Measurements from ENCODE around the gene LSM7. TPM values are rescaled to one million over a fixed set of nuclear protein-coding genes. Genes with fewer than 3 reads are reported as not detected.

The LSM7 gene
- total RNA-seq, 4 donors from 2014 or later, result 51.8 to 186 (median 142) TPM

- Histone ChIP-seq H3K36me3 (no peaks in the 10 kb centered on the region), H3K4me3 (no peak overlapping the region), H3K27me3 (no peaks in the 10 kb centered on the region), H3K27ac (peak overlapping the region; percentile 98 to 100), H3K4me1 (peaks cover 3 to 15% of the 10 kb centered on the region in 2 donors), H3K9me3 (no peaks in the 10 kb centered on the region)
- no peak for TF ChIP-seq CTCF (IDR thresholded peaks at IDR 0.05)
- TF ChIP-seq POLR2A (IDR thresholded peaks at IDR 0.05), result no peak
- intact Hi-C loops (cut with DNase I; ENCODE audit: low total_unique reads), result loop anchor here (5.0 to 10.0 kb wide), 2 partner anchors 37 to 119 kb away; partner anchors contain the start of genes AP3D1, PLEKHJ1 and SF3A2
- DNase-seq, result no peak
These were observed 54.1 kb downstream of the LSM7 start for GRCh38 chr19:2274185-2274711.

DNA sequence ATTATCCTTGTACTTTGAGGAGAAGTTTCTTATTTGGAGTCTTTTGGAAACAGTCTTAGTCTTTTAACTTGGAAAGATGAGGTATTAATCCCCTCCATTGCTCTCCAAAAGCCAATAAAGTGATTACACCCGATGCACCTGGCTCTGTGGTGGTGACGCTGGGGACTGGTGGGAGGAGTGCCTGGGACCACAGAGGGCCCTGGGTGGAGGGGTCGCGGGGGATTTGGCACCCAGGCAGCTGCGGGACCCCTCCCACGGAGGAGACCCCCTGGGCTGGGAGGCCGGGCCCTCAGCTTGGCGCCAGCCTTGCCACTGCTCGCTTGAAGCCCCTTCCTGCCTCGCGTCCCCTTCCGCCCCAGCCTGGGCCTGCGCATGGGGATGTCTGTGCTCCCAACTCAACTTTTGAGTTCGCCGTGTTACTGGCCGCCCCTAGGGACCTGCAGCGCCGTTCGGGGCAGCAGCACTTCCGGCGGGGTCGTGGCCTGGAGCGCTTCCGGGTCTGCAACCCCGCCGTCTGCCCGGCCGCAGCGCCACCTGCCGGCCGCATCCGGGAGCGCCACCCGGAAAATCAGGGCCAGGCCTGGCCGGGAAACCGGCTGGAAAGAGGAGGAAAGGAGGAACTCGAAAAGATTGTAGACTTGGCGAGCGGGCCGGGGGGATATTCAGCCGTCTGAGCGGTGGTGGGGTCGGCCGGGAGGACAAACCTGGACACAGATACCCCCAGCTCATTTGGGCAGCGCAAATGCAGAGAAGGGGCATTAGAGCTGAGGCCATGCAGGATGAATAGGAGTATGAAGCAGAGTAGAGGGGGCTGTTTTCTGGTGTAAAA, 54.8 kb downstream of the LSM7 start:
- peak overlapping the region; percentile 98 to 100 for H3K27ac ChIP-seq
- H3K4me3 ChIP-seq, result no peak overlapping the region
- H3K36me3 ChIP-seq, result no peaks in the 10 kb centered on the region
- no peaks in the 10 kb centered on the region for H3K27me3 ChIP-seq
- H3K4me1 ChIP-seq, result peaks cover 3 to 15% of the 10 kb centered on the region in 2 donors
- peak; percentile 53 to 77 for DNase-seq
- intact Hi-C loops (cut with DNase I; ENCODE audit: low total_unique reads), result loop anchor here (5.0 to 10.0 kb wide), 2 partner anchors 36 to 119 kb away; partner anchors contain the start of genes AP3D1, PLEKHJ1 and SF3A2
- TF ChIP-seq CTCF (IDR thresholded peaks at IDR 0.05) (peak; percentile 91 to 97 (median 94)), POLR2A (IDR thresholded peaks at IDR 0.05) (no peak)
- no peaks in the 10 kb centered on the region for H3K9me3 ChIP-seq

Other genes starting within 250 kb of the LSM7 start
- 10 to 100 TPM; 10.2 to 81.4 (median 20.7) TPM for gene MOB3A, start 232.3 kb downstream of the LSM7 start, total RNA-seq
- 10 to 100 TPM in 1 of 4 donors, 1 to 10 TPM in 3; 1.5 to 86.1 (median 5.7) TPM for gene IZUMO4, start 231.7 kb downstream of the LSM7 start, total RNA-seq
- gene AP3D1, start 177.0 kb downstream of the LSM7 start, total RNA-seq, result 10 to 100 TPM; 33.8 to 97.5 (median 49.8) TPM
- gene DOT1L, start 164.7 kb downstream of the LSM7 start, total RNA-seq, result 10 to 100 TPM in 2 of 4 donors, 1 to 10 TPM in 2; 3.2 to 45.3 (median 10.0) TPM
- 10 to 100 TPM in 3 of 4 donors, 1 to 10 TPM in 1; 5.9 to 56.7 (median 30.1) TPM for gene PLEKHJ1, start 92.3 kb downstream of the LSM7 start, total RNA-seq
- gene SF3A2, start 91.8 kb downstream of the LSM7 start, total RNA-seq, result 100 to 1,000 TPM in 1 of 4 donors, 10 to 100 TPM in 3; 33.2 to 107 (median 50.6) TPM
- gene AMH, start 79.3 kb downstream of the LSM7 start, total RNA-seq, result 1 to 10 TPM in 1 of 4 donors, under 1 TPM in 1, not detected in 2; 0.35 to 3.5 TPM
- gene JSRP1, start 72.2 kb downstream of the LSM7 start, total RNA-seq, result not detected
- gene PEAK3, start 46.4 kb downstream of the LSM7 start, total RNA-seq, result under 1 TPM in 2 of 4 donors, not detected in 2; 0.26 to 0.40 TPM
- gene LINGO3, start 20.4 kb downstream of the LSM7 start, total RNA-seq, result not detected
- 10 to 100 TPM; 14.3 to 58.5 (median 31.5) TPM for gene SPPL2B, start 98 bp upstream of the LSM7 start, total RNA-seq
- under 1 TPM in 1 of 4 donors, not detected in 3; 0.69 TPM for gene TMPRSS9, start 31.7 kb upstream of the LSM7 start, total RNA-seq
- gene TIMM13, start 99.0 kb upstream of the LSM7 start, total RNA-seq, result 10 to 100 TPM in 3 of 4 donors, 1 to 10 TPM in 1; 6.5 to 53.8 (median 31.9) TPM
- gene LMNB2, start 128.4 kb upstream of the LSM7 start, total RNA-seq, result 10 to 100 TPM; 10.3 to 75.7 (median 17.1) TPM
- 10 to 100 TPM; 17.6 to 68.2 (median 38.0) TPM for gene GADD45B, start 147.5 kb upstream of the LSM7 start, total RNA-seq

Measured in uterus (tissue), 4 donors.